IMR-90 (cell line): ENCODE data around the gene CYSLTR2.

ENCODE experiments used
- POLR2A ChIP-seq: IDR thresholded peaks from 2 replicates; pipeline ENCODE4 v1.6.1; 2012; ENCODE audit warnings: mild to moderate bottlenecking, low read depth, low read length
- RAD21 ChIP-seq: IDR thresholded peaks from 2 replicates; pipeline ENCODE4 v1.6.1; 2012; ENCODE audit warnings: low read length, improper control_type of control experiment
- RCOR1 ChIP-seq: IDR thresholded peaks from 2 replicates; pipeline ENCODE4 v1.6.1; 2012; ENCODE audit warnings: mild to moderate bottlenecking, low read length, improper control_type of control experiment; ENCODE audit not compliant: insufficient replicate concordance
- TF ChIP-seq, protein P1 (sequence below): fragments of 150-350 bp; IDR thresholded peaks from 2 replicates; pipeline ENCODE4 v1.6.1; 2017; ENCODE audit warnings: mild to moderate bottlenecking, antibody characterized with exemption, low read length, low read depth
- TF ChIP-seq, protein P2 (sequence below): conservative IDR thresholded peaks from 2 replicates; pipeline ENCODE4 v1.5.1; 2012; ENCODE audit warnings: mild to moderate bottlenecking, low read depth, low read length, improper control_type of control experiment

DNA sequence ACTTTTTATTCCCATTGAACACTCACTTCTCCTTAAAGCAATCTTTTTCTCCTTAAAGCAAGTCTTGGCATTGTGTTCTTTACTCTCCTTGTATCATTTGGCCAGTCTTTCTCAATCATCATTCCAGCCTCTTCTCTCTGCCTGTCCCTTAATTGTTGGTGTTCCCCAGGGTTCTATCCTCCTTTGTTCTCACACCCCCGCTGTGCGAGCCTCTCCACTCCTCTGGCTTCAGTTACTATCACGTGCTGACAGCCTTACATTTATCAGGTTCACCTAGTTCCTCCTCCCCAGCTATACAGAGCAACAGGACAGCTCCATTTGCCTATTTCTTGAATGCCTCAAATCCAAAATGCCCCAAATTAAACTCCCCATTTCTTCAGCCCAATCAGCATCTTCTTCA lies 24.6 kb downstream of the CYSLTR2 start:
- TF ChIP-seq, protein P1, sequence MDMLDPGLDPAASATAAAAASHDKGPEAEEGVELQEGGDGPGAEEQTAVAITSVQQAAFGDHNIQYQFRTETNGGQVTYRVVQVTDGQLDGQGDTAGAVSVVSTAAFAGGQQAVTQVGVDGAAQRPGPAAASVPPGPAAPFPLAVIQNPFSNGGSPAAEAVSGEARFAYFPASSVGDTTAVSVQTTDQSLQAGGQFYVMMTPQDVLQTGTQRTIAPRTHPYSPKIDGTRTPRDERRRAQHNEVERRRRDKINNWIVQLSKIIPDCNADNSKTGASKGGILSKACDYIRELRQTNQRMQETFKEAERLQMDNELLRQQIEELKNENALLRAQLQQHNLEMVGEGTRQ: no peak
- TF ChIP-seq, protein P2, sequence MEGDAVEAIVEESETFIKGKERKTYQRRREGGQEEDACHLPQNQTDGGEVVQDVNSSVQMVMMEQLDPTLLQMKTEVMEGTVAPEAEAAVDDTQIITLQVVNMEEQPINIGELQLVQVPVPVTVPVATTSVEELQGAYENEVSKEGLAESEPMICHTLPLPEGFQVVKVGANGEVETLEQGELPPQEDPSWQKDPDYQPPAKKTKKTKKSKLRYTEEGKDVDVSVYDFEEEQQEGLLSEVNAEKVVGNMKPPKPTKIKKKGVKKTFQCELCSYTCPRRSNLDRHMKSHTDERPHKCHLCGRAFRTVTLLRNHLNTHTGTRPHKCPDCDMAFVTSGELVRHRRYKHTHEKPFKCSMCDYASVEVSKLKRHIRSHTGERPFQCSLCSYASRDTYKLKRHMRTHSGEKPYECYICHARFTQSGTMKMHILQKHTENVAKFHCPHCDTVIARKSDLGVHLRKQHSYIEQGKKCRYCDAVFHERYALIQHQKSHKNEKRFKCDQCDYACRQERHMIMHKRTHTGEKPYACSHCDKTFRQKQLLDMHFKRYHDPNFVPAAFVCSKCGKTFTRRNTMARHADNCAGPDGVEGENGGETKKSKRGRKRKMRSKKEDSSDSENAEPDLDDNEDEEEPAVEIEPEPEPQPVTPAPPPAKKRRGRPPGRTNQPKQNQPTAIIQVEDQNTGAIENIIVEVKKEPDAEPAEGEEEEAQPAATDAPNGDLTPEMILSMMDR: no peak
- TF ChIP-seq POLR2A (no peak), RAD21 (no peak), RCOR1 (no peak)
